Activated T-cell treated with anti-CD3 and anti-CD28 coated beads, Interleukin-2, amount 50 U/mL, for 1 hour (primary cell): ENCODE measurements around the gene EIF4G3.
"Not testable (repeated sequence)": the region's sequence is repeated elsewhere in the genome, so short reads cannot be mapped to it uniquely, and the experiment has no call there.

Source experiments
- DNase-seq: peaks from one replicate; pipeline ENCODE4 v3.0.0-alpha.2; 2020

The EIF4G3 gene

DNA sequence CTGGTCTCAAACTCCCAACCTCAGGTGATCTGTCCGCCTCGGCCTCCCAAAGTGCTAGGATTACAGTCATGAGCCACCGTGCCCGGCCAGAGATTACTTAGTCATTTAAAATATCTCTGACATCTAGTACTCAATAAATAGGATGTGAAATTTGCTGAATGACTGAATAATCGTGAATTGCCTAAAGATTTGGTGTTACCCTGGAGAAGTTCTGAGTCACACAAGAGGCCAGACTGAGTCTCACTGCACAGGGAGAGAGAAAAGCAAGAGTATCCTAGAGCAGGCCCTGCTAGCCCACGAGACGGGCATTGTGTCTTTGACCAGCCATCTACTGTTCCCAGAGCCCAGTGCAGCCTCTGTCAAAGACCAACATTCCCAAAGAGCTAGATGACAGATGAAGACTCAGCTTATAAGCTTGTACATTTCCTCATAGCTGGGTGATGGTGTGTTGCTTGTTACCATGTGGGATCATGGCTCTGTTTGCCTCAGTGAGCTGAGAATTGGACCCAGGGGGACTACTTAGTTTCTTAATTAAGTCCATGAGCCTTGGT, 5.6 kb upstream of the EIF4G3 start:
- no peak for DNase-seq

DNA sequence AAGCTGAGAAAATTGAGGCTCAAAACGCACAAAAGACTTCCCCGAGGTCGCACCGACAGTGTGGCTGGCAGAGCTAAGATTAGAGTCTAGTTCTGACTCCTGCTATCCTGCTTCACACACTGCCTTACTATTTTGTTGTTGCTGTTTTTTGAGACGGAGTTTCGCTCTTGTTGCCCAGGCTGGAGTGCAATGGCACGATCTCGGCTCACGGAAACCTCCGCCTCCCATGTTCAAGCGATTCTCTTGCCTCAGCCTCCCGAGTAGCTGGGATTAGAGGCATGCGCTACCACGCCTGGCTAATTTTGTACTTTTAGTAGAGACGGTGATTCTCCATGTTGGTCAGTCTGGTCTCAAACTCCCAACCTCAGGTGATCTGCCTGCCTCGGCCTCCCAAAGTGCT, 1.6 kb upstream of the EIF4G3 start:
- not testable (repeated sequence) for DNase-seq

DNA sequence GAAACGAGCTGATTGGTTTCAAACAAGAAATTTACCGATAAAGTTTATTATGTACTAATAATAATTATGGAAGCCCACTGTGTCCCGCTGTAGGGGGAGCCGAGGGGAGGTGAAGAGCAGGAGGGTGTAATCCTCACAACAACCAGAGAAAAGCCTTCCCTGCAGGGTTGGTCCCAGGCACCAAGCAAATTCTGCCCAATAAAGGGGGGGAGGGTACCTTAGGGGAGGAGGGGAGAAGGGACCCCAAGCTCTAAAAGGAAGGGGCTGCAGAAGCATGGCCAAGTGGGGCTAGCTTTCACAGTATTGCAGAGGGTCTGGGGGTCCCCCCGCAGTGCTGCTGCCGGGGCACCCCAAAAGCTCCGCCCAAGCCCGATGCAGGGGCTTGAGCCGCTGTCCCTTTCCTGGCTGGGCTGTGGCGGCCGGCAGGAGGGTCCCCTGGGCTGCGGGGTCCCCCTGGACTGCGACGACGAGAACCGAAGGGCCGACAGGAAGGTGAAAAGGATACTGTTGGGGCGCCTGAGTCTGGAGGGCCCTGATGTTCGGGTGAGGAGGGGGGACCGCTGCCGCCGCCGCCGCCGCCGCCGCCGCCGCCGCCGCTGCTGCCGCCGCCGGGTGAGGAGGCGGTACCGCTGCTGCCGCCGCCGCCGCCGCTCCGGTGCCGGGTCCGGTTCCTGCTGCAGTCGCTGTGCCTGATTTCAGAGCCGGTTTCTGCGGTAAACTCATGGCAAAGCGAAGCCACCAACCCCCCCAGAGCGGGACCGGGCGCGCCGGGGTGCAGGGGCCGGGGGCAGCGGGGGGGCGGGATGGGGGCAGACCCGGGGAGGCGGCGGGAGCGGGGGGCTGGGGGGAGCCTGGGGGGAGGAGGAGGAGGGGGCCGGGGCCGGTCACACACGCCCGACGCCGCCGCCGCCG, 771 bp downstream of the EIF4G3 start:
- peak; percentile 66 for DNase-seq

- no peak for DNase-seq
Observed at GRCh38 chr1:21175324-21175669, 1.4 kb downstream of the EIF4G3 start.

DNA sequence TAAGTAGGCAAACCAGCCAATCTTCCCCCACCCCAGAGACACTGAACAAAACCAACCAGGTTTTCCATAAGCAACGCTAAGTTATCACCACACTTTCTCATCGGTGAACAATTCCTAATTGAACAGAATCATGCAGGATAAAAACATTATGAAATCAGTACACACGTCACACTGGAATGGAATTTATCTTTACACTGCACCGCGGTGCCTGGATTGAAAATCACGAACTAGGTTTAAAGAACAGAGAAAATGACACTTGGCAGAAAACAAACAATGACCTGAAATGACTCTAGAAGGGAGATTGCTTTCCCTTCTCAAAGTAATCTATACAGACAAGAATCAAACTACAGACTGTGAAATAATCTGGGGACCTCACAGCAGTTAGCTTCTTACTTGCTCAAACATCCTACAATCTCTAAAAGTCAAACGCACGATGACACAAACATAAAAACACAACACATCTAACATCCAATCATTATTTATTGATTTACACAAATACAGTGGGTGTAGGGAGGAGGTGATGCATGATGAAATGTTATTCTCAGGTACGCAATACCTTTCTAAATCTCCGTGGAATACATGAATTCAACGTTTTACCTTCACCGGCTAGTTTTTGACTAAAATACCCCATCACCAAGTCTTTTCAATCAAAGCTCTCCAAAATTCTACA, 1.9 kb downstream of the EIF4G3 start:
- no peak for DNase-seq

- no peak for DNase-seq
Observed at GRCh38 chr1:21174230-21174629, 2.5 kb downstream of the EIF4G3 start.

GRCh38 chr1:21173096-21173495, 3.6 kb downstream of the EIF4G3 start:
- not testable (repeated sequence) for DNase-seq

DNA sequence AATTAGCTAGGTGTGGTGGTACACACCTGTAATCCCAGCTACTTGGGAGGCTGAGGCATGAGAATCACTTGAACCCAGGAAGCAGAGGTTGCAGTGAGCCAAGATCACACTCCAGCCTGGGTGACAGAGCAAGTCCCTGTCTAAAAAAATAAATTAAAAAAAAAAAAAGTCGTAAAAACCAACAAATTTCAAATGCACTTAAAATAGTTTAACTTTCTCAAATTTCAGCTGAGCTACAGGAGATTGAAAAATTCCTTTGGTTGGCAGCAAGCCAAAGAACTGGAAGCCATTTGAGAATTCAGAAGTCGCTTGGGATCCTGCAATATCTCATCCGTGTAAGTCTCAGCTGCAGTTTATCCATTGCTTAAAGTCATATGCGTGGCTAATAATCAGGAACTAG, 5.9 kb downstream of the EIF4G3 start:
- not testable (repeated sequence) for DNase-seq

DNA sequence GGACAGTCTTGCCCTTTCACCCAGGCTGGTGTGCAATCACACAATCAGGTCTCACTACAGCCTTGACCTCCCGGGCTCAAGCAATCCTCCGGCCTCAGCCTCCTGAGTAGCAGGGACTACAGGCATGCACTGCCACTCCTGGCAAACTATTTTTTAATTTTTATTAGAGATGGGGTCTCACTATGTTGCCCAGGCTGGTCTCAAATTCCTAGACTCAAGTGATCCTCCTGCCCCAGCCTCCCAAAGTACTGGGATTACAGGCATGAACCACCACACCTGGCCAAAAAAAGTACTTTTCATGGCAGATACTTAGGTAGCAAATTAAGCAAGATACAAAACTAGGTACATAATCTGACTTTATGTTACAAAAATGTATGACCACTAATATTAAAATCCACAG, 8.3 kb downstream of the EIF4G3 start:
- DNase-seq, result no peak

GRCh38 chr1:21165646-21166045, 11.1 kb downstream of the EIF4G3 start:
- no peak for DNase-seq

DNA sequence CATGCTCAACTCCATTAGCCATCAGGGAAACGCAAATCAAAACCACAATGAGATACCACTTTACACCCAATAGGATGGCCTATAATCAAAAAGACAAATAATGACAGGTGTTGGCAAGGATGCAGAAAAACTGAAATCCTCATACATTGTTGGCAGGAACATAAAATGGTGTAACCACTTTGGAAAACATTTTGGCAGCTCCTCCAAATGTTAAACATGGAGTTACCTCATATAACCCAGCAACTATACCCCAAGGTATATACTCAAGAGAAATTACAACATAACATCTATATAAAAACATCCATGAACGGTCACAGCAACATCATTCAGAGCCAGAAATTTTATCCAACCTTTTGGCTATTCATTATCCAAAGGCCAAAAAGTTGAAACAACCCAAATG, 11.6 kb downstream of the EIF4G3 start:
- no peak for DNase-seq

DNA sequence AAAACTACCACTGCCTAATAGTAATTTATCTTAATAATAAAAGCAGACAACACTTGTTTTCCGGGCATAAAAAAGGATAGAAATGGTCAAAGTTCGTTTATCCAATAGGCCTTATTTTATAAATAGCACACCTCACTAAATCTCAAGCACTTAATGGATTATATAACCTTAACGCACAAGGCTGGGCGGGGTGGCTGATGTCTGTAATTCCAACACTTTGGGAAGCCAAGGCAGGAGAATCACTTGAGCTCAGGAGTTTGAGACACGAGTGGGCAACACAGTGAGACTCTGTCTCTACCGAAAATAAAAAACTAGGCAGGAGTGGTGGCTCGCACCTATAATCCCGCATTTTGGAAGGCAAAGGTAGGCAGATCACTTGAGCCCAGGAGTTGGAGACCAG, 12.4 kb downstream of the EIF4G3 start:
- DNase-seq, result no peak

DNA sequence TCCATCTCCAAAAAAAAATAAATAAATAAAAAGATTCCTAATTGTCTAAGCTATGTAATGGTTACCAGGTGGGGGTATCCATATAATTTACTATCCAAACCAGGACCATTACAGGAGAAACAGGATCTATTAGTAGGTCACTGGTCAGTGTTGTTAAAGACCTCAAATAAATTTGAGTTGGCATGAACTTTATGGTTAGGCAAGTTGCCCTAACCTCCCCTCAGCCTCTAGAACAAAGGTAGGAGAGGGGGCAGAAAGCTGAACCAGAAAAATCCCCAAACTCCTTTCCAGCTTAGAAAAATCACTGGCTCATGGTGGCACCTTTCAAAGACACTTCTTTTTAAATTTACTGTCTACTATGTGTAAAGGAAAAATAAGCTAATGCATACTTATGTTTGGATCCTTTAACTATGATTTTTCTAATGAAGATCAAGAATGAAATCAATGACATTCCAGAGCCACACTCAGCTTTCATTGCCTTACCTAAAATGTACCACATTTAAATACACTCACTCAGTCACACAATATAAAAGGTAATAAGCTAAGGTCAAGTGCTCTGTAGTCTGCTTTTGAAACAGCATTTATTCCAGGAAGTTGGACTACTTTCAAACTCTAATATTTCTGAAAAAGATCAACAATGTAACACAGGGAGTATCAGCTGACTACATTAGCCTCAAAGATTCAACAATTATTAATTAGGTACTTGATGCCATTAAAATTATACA, 13.8 kb downstream of the EIF4G3 start:
- DNase-seq, result no peak

DNA sequence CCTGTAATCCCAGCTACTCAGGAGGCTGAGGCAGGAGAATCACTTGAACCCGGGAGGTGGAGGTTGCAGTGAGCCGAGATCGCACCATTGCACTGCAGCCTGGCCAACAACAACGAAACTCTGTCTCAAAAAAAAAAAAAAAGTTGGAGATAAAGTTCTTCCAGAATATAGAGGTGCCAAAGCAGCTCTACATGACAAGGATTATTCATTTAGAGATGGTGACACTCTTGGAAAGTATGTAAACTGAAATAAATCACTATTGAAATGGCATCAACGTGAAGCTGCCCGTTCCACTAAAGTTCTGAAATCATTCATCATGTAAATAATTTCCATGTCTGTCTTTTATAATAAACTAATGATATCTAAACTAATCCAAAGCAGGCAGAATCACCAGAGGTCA, 14.9 kb downstream of the EIF4G3 start:
- no peak for DNase-seq

- DNase-seq, result no peak
Observed at GRCh38 chr1:21160263-21160796, 16.4 kb downstream of the EIF4G3 start.

DNA sequence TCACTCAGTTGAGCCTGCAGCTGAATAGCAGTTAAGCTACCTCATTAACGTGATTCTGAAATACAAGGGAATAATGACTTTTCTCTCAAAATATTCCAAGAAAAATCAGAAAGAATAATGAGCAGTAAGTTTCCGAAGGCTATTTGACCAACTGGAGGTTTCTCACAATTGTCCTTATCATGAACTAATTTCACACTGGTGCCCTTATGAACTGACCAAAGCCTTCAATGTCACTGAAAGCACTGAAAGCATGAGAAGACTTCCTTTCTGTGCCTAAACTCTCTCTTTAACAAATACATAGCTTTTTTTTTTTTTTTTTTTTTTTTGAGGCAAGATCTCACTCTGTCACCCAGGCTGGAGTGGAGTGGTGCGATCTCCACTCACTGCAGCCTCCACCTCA, 18.8 kb downstream of the EIF4G3 start:
- no peak for DNase-seq

- DNase-seq, result no peak
Observed at GRCh38 chr1:21157054-21157453, 19.6 kb downstream of the EIF4G3 start.

DNA sequence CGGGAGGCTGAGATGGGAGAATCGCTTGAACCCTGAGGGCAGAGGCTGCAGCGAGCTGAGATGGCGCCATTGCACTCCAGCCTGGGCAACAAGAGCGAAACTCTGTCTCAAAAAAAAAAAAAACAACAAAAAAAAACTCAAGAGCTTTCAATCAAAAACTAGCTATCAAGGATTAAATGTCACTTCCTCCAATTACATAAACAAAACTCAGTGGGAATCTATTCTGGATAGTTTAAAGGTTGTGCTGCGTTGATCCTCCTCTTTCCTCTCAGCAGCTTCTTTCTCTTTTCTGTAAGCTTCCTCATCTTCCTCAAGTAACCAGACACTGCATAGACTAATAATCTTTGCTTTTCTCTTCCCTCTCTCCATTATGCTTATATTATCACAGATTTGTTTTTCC, 20.7 kb downstream of the EIF4G3 start:
- DNase-seq, result no peak

GRCh38 chr1:21154717-21155116, 22.0 kb downstream of the EIF4G3 start:
- DNase-seq, result no peak

GRCh38 chr1:21153388-21153787, 23.3 kb downstream of the EIF4G3 start:
- no peak for DNase-seq

GRCh38 chr1:21152423-21153100, 24.1 kb downstream of the EIF4G3 start:
- no peak for DNase-seq

GRCh38 chr1:21149855-21150432, 26.8 kb downstream of the EIF4G3 start:
- no peak for DNase-seq
